ENCODE measurements around the gene MED12L. TPM values are rescaled to one million over a fixed set of nuclear protein-coding genes. Genes with fewer than 3 reads are reported as not detected.

MED12L gene
- polyA plus RNA-seq, 1 donor from 2014 or later = 28.5 TPM

- Histone ChIP-seq H3K27ac (ENCODE audit: low read length) (no peak overlapping the region), H3K4me3 (ENCODE audit: low read length) (no peak overlapping the region), H3K36me3 (ENCODE audit: insufficient read depth, low read length) (no peaks in the 10 kb centered on the region), H3K27me3 (ENCODE audit: insufficient read depth, low read depth, low read length) (no peaks in the 10 kb centered on the region), H2AFZ (ENCODE audit: low read depth, low read length) (no peak overlapping the region), H3K79me2 (replicated peaks; ENCODE audit: insufficient read depth, low read length) (no peaks in the 10 kb centered on the region), H3K9me2 (ENCODE audit: insufficient read depth, low read length) (no peaks in the 10 kb centered on the region), H3K4me2 (ENCODE audit: low read length) (no peak overlapping the region), H3K9me3 (ENCODE audit: low read length) (no peaks in the 10 kb centered on the region), H3K9ac (ENCODE audit: low read length) (no peak overlapping the region), H3F3A (ENCODE audit: insufficient read depth, low read length, poor library complexity, severe bottlenecking) (no peaks in the 10 kb centered on the region), H4K20me1 (ENCODE audit: insufficient read depth) (peaks cover 3% of the 10 kb centered on the region)
- TF ChIP-seq RAD21 (conservative IDR thresholded peaks at IDR 0.05) (no peak), MXI1 (conservative IDR thresholded peaks at IDR 0.05; ENCODE audit: poor library complexity, severe bottlenecking) (no peak), CTCF (IDR thresholded peaks at IDR 0.05; ENCODE audit: poor library complexity, severe bottlenecking) (no peak), POLR2AphosphoS5 (IDR thresholded peaks at IDR 0.05) (no peak), EP300 (conservative IDR thresholded peaks at IDR 0.05; ENCODE audit: poor library complexity, severe bottlenecking) (no peak), SMC3 (conservative IDR thresholded peaks at IDR 0.05; ENCODE audit: poor library complexity) (no peak), REST (IDR thresholded peaks at IDR 0.05; ENCODE audit: borderline replicate concordance) (no peak)
Measured at GRCh38 chr3:151314593-151314992, 229.1 kb downstream of the MED12L start.

- H3K27me3 ChIP-seq (ENCODE audit: insufficient read depth, low read depth, low read length) = no peaks in the 10 kb centered on the region
- no peak overlapping the region for H3K4me2 ChIP-seq (ENCODE audit: low read length)
- no peak overlapping the region for H3K9ac ChIP-seq (ENCODE audit: low read length)
- H3K4me3 ChIP-seq (ENCODE audit: low read length) = no peak overlapping the region
- H3K27ac ChIP-seq (ENCODE audit: low read length) = no peak overlapping the region
- H3K79me2 ChIP-seq (replicated peaks; ENCODE audit: insufficient read depth, low read length) = no peaks in the 10 kb centered on the region
- H3K9me3 ChIP-seq (ENCODE audit: low read length) = no peaks in the 10 kb centered on the region
- H3K9me2 ChIP-seq (ENCODE audit: insufficient read depth, low read length) = no peaks in the 10 kb centered on the region
- no peaks in the 10 kb centered on the region for H3K36me3 ChIP-seq (ENCODE audit: insufficient read depth, low read length)
- H3F3A ChIP-seq (ENCODE audit: insufficient read depth, low read length, poor library complexity, severe bottlenecking) = no peaks in the 10 kb centered on the region
- H4K20me1 ChIP-seq (ENCODE audit: insufficient read depth) = peaks cover 3% of the 10 kb centered on the region
- TF ChIP-seq MXI1 (conservative IDR thresholded peaks at IDR 0.05; ENCODE audit: poor library complexity, severe bottlenecking) (no peak), CTCF (IDR thresholded peaks at IDR 0.05; ENCODE audit: poor library complexity, severe bottlenecking) (no peak), EZH2 (IDR thresholded peaks at IDR 0.05; ENCODE audit: borderline replicate concordance, insufficient read depth, low read length, poor library complexity, severe bottlenecking) (no peak), SMC3 (conservative IDR thresholded peaks at IDR 0.05; ENCODE audit: poor library complexity) (no peak), EP300 (conservative IDR thresholded peaks at IDR 0.05; ENCODE audit: poor library complexity, severe bottlenecking) (no peak), POLR2AphosphoS5 (IDR thresholded peaks at IDR 0.05) (no peak), RAD21 (conservative IDR thresholded peaks at IDR 0.05) (no peak), REST (IDR thresholded peaks at IDR 0.05; ENCODE audit: borderline replicate concordance) (no peak), TAF1 (IDR thresholded peaks at IDR 0.05; ENCODE audit: low read depth) (no peak)
- H2AFZ ChIP-seq (ENCODE audit: low read depth, low read length) = no peak overlapping the region
Measured at GRCh38 chr3:151315136-151315535, 229.7 kb downstream of the MED12L start.
